A673 (cell line): ENCODE results near the gene MICALL1. TPM values are rescaled to one million over a fixed set of nuclear protein-coding genes. Genes with fewer than 3 reads are reported as not detected.

Experiments
- BruUV-seq: library from RNA; stranded (reverse); fragments of 400-500 nt; replicated peaks from 2 replicates; lab custom pipeline; 2021; lab: Mats Ljungman, UMichigan
- CTCF ChIA-PET: fragments of 300-600 bp; sonication (Branson Sonifier 250); formaldehyde crosslinking; loops from one replicate; lab custom pipeline; 2022; ENCODE audit warnings: antibody characterized with exemption; lab: Charles Lee
- POLR2A ChIA-PET: fragments of 300-600 bp; sonication (Branson Sonifier 250); formaldehyde crosslinking; loops from one replicate; lab custom pipeline; 2022; ENCODE audit warnings: antibody characterized with exemption; ENCODE audit not compliant: low non-redundant PET; lab: Charles Lee
- DNase-seq: peaks from one replicate; pipeline ENCODE4 v3.0.0-alpha.2; 2015; ENCODE audit warnings: low spot score
- H3K27ac ChIP-seq: fragments of 200-600 bp; sonication (generic); 2 replicates; pipeline ENCODE4 v1.5.1; 2016; ENCODE audit warnings: mixed run types, low read depth, mild to moderate bottlenecking, mixed read lengths, antibody characterized with exemption, low read length; ENCODE audit not compliant: poor library complexity, severe bottlenecking
- H3K27me3 ChIP-seq: fragments of 200-600 bp; sonication (generic); replicated peaks from 2 replicates; pipeline ENCODE4 v1.6.1; 2017; ENCODE audit warnings: mixed run types, low read depth, mild to moderate bottlenecking, mixed read lengths, antibody characterized with exemption, low read length; ENCODE audit not compliant: insufficient read depth, poor library complexity
- H3K36me3 ChIP-seq: fragments of 200-600 bp; sonication (generic); 2 replicates; pipeline ENCODE4 v1.6.1; 2016; ENCODE audit warnings: mixed run types, mild to moderate bottlenecking, mixed read lengths, antibody characterized with exemption, low read length; ENCODE audit not compliant: insufficient read depth, poor library complexity, severe bottlenecking
- H3K4me1 ChIP-seq: fragments of 200-600 bp; sonication (generic); 2 replicates; pipeline ENCODE4 v1.6.1; 2017; ENCODE audit warnings: mixed run types, mild to moderate bottlenecking, mixed read lengths, antibody characterized with exemption, low read length; ENCODE audit not compliant: insufficient read depth, poor library complexity, severe bottlenecking
- H3K4me3 ChIP-seq: fragments of 200-600 bp; sonication (generic); 2 replicates; pipeline ENCODE4 v1.5.1; 2016; ENCODE audit warnings: low read depth, mixed run types, mild to moderate bottlenecking, mixed read lengths, low read length; ENCODE audit not compliant: poor library complexity, severe bottlenecking
- H3K9me3 ChIP-seq: fragments of 200-600 bp; sonication (generic); 2 replicates; pipeline ENCODE4 v1.6.1; 2016; ENCODE audit warnings: mixed run types, low read depth, mild to moderate bottlenecking, mixed read lengths, antibody characterized with exemption, low read length; ENCODE audit not compliant: poor library complexity, severe bottlenecking
- EZH2 ChIP-seq: fragments of 200-600 bp; sonication (generic); IDR thresholded peaks from 2 replicates; pipeline ENCODE4 v1.6.1; 2017; ENCODE audit warnings: borderline replicate concordance, low read depth, mild to moderate bottlenecking, mixed read lengths, antibody characterized with exemption, low read length; ENCODE audit not compliant: poor library complexity, severe bottlenecking
- intact Hi-C: fragments of 100-400 bp; cut with micrococcal nuclease; formaldehyde crosslinking; loops from one replicate; pipeline ENCODE4 v1.10.0; 2022; ENCODE audit not compliant: unreplicated experiment
- total RNA-seq: library from RNA; stranded (reverse); gene quantifications from 2 replicates; pipeline ENCODE4 v1.2.3, GENCODE V29; 2021
- TF ChIP-seq, protein P1 (sequence below): fragments of 300-800, 200-600 bp; sonication (generic); conservative IDR thresholded peaks from 2 replicates; pipeline ENCODE4 v1.5.1; 2017; ENCODE audit warnings: low read depth, mild to moderate bottlenecking, antibody characterized with exemption, low read length, moderate library complexity, mixed read lengths

MICALL1 gene
- total RNA-seq, 1 experiment from 2014 or later = 33.0 TPM

GRCh38 chr22:37906364-37907008 is 389 bp downstream of the MICALL1 start:
- peaks cover 15% of the 10 kb centered on the region for H3K4me1 ChIP-seq
- H3K27me3 ChIP-seq = no peaks in the 10 kb centered on the region
- CTCF ChIA-PET = interaction anchor here (0.6 to 1.0 kb wide), 2 partner anchors 15 to 208 kb away, joined by 3 read pairs; no protein-coding TSS in a partner anchor
- TF ChIP-seq, protein P1, sequence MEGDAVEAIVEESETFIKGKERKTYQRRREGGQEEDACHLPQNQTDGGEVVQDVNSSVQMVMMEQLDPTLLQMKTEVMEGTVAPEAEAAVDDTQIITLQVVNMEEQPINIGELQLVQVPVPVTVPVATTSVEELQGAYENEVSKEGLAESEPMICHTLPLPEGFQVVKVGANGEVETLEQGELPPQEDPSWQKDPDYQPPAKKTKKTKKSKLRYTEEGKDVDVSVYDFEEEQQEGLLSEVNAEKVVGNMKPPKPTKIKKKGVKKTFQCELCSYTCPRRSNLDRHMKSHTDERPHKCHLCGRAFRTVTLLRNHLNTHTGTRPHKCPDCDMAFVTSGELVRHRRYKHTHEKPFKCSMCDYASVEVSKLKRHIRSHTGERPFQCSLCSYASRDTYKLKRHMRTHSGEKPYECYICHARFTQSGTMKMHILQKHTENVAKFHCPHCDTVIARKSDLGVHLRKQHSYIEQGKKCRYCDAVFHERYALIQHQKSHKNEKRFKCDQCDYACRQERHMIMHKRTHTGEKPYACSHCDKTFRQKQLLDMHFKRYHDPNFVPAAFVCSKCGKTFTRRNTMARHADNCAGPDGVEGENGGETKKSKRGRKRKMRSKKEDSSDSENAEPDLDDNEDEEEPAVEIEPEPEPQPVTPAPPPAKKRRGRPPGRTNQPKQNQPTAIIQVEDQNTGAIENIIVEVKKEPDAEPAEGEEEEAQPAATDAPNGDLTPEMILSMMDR = no peak
- no peak for TF ChIP-seq EZH2
- DNase-seq = no peak
- peak overlapping the region; percentile 66 for H3K4me3 ChIP-seq
- intact Hi-C loops = no loop called here
- POLR2A ChIA-PET = interaction anchor here (0.8 kb wide), 1 partner anchor 343 kb away, joined by 3 read pairs; no protein-coding TSS in a partner anchor
- peak overlapping the region; percentile 54 for H3K27ac ChIP-seq
- no peaks in the 10 kb centered on the region for H3K36me3 ChIP-seq
- H3K9me3 ChIP-seq = no peaks in the 10 kb centered on the region
- BruUV-seq = no TSS peak

- Histone ChIP-seq H3K36me3 (no peaks in the 10 kb centered on the region), H3K27ac (peak overlapping the region; percentile 54)
Measured at GRCh38 chr22:37907036-37907954, 1.2 kb downstream of the MICALL1 start.

GRCh38 chr22:37909766-37910165 is 3.7 kb downstream of the MICALL1 start:
- CTCF ChIA-PET = no interaction called here
- Histone ChIP-seq H3K27ac (no peak overlapping the region), H3K9me3 (no peaks in the 10 kb centered on the region), H3K4me3 (no peak overlapping the region), H3K36me3 (peaks cover 4% of the 10 kb centered on the region), H3K27me3 (no peaks in the 10 kb centered on the region), H3K4me1 (peaks cover 15% of the 10 kb centered on the region)
- DNase-seq = no peak
- TF ChIP-seq EZH2 = no peak
- TF ChIP-seq, protein P1 = no peak
- POLR2A ChIA-PET = no interaction called here
- intact Hi-C loops = no loop called here
- no TSS peak for BruUV-seq

More at GRCh38 chr22:37907036-37907954, 1.2 kb downstream of the MICALL1 start:
- peaks cover 15% of the 10 kb centered on the region for H3K4me1 ChIP-seq
- POLR2A ChIA-PET = no interaction called here
- H3K27me3 ChIP-seq = no peaks in the 10 kb centered on the region
- CTCF ChIA-PET = interaction anchor here (0.6 kb wide), 1 partner anchor 27 kb away, joined by 3 read pairs; no protein-coding TSS in a partner anchor
- DNase-seq = no peak
- H3K4me3 ChIP-seq = peak overlapping the region; percentile 66
- no TSS peak for BruUV-seq
- TF ChIP-seq, protein P1 = no peak
- no peak for TF ChIP-seq EZH2
- no peaks in the 10 kb centered on the region for H3K9me3 ChIP-seq
- intact Hi-C loops = no loop called here
